T47D (cell line): ENCODE measurements around the gene ERBB3.
A peak's percentile ranks its signal among the peaks of the same experiment; 100 is the strongest.

Source experiments
- DNase-seq, 2 experiments: peaks; one replicate each; pipeline versions ENCODE4 v3.0.0 to v3.0.0-alpha.2; 2011 to 2012; ENCODE audit warnings: low read depth in 1 of 2, low spot score in 1 of 2
- JUND ChIP-seq: IDR thresholded peaks from 2 replicates; pipeline ENCODE4 v1.6.1; 2012; ENCODE audit warnings: low read depth
- in situ Hi-C: cut with HindIII; loops from 2 replicates; pipeline ENCODE4 v1.10.0; 2016; ENCODE audit warnings: low sequenced_read_pairs, low pct_unique_long_range_greater_than_20kb

Gene ERBB3

DNA sequence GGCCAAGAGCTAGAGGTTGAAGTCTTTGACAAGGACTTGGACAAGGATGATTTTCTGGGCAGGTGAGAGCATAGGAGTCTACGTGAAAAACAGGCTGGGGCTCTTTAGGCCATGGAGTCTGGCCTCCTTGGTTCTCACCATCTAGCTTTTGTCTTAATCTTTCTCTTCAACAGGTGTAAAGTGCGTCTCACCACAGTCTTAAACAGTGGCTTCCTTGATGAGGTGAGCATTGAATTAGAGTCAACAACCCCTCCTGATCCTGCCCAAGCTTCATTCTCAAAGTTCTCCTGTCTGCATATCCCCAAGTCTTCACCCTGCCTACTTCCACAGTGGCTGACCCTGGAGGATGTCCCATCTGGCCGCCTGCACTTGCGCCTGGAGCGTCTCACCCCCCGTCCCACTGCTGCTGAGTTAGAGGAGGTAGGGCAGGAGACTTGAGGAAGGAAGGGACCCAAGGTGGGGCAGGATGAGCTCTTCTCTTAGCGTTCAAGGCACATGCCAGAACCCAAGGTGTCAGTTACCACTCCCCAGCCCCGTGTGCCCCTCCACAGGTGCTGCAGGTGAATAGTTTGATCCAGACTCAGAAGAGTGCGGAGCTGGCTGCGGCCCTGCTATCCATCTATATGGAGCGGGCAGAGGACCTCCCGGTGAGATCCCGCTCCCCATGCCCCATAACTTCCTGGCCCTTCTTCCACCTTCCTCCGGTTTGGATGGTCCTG lies 58.0 kb downstream of the ERBB3 start:
- no peak for DNase-seq
- TF ChIP-seq JUND: no peak
- in situ Hi-C loops: no loop called here

GRCh38 chr12:56141946-56142784 lies 62.2 kb downstream of the ERBB3 start:
- no peak for TF ChIP-seq JUND
- no peak for DNase-seq
- in situ Hi-C loops: no loop called here

- in situ Hi-C loops: no loop called here
- DNase-seq: no peak
- TF ChIP-seq JUND: no peak
Observed at GRCh38 chr12:56143217-56143616, 63.3 kb downstream of the ERBB3 start.

DNA sequence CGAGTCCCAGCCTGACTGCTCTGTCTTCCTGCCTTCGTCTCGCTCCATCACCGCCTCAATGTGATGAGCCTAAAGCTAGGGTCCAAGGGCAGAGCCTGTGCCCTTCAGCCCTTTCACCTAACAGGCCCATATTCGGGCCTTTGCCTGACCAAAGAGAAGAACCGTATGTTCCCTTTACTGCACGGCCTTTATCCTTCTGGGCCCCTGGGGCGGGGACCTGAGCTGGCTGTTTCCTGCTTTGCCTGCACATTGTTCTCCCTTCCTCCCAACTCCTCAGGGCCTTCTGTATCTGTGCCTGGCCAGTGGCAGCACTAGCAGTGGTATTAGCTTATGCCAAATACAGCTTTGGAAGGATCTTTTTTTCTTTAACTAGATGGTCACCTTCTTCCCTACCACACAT lies 63.9 kb downstream of the ERBB3 start:
- no peak for DNase-seq
- TF ChIP-seq JUND: no peak
- in situ Hi-C loops: no loop called here

DNA sequence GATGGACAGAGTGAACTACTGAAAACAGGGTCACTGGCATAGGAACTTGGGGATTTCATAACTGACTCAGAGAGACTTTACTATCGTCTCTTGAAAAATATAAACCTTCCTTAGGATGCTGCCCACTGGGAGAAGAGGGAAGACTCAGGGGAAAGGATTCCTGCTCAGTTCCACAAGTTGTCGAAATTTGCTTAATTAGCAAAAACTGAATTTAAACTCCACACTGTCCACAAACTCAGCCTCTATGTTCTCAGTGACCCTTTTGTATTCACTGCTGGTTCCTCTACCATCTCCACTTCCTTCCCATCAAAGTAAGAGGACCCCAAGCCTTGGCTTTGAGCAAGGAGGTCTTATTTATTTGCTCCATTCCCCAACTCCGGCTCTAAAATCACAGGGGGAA lies 65.3 kb downstream of the ERBB3 start:
- no peak for TF ChIP-seq JUND
- in situ Hi-C loops: no loop called here
- no peak for DNase-seq

DNA sequence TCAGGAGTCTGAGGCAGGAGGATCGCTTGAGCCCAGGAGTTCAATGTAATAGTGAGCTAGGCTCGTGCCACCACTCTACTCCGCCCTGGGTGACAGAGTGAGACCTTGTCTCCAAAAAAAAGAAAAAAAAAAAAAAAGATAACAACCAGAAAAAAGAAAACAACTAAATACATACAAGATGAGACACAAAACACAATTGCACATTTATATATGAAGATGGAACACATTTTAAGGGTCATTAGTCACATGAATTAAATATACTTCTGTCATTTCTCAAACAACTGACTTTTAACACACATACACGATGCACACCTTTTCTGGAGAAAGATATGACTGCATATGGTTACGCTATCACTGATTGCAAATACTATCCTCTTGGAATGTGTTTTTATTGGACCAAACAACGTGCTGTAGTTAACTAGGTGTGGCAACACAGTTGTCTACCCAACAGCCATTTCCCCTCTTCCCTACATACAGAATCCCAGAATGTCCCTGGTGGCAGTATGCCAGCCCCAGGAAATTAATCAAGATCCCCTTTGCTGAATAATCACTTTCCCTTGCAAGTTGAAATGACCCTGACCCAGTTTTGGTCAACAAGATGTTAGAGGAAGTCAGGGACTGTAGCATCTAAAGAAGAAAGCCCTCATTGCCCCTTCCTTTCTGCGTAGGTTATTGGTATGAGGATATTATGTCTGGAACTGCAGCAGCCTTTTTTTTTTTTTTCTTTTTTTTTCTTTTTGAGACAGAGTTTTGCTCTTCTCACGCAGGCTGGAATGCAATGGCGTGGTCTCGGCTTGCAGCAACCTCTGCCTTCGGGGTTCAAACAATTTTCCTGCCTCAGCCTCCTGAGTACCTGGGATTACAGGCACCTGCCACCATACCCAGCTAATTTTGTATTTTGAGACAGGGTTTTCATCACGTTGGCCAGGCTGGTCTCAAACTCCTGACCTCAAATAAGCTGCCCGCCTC lies 66.8 kb downstream of the ERBB3 start:
- no peak for TF ChIP-seq JUND
- DNase-seq: no peak
- in situ Hi-C loops: no loop called here

- no peak for TF ChIP-seq JUND
- in situ Hi-C loops: no loop called here
- DNase-seq: no peak
Observed at GRCh38 chr12:56150563-56150962, 70.6 kb downstream of the ERBB3 start.

- no peak for TF ChIP-seq JUND
- peak; percentile 58 to 79 for DNase-seq
- in situ Hi-C loops: no loop called here
Observed at GRCh38 chr12:56151672-56152131, 71.7 kb downstream of the ERBB3 start.

DNA sequence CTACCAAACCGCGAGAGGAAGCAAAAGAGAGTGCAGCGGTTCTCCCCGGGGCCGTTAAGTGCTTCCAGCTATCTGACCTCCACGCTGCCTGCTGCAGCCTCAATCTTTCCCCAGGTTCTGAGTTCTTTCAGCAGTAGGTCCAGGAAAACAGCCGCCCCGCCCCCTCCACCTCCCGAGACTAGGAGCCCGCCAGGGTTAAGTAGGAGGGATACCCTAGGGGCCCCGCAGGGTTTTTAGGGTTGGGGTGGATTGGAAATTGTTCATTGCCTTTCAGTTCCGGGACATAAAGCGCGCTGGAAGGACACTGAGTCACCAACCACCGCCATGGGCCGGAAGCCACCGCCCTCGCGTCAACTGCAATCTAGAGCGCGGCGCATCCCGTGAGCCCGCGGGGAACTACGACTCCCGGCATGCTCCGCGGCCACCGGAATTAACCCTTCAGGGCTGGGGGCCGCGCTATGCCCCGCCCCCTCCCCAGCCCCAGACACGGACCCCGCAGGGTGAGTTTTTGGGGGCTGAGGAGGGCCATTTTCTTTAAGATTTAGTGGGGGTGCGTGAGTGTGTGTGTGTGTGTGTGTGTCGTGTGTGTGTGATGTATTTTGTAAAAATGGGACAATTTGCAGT lies 72.3 kb downstream of the ERBB3 start, which contains the start of gene MYL6B:
Gene MYL6B, plus strand, starts transcription at position 456 of the 624 bp plus-strand sequence. CDS start 1,332 bp downstream, outside the sequence.
- TF ChIP-seq JUND: peak; percentile 51; the same call in 1 of the 2 replicates
- DNase-seq: peak; percentile 80 to 95
- in situ Hi-C loops: no loop called here
